PFSK-1 (cell line): ENCODE measurements around the gene FGFBP1.

Source experiments
- FOXP2 ChIP-seq: optimal IDR thresholded peaks from 2 replicates; pipeline ENCODE3; 2011; ENCODE audit warnings: borderline replicate concordance, control low read depth, inconsistent platforms; ENCODE audit not compliant: insufficient read depth; ENCODE audit errors: extremely low read length, extremely low read depth
- POLR2AphosphoS5 ChIP-seq: IDR thresholded peaks from 2 replicates; pipeline ENCODE4 v1.6.1; 2012; ENCODE audit warnings: low read depth, mild to moderate bottlenecking, control low read depth, low read length, moderate library complexity
- REST ChIP-seq, 2 experiments: IDR thresholded peaks; 2 replicates each; pipeline versions ENCODE4 v1.6.1 to v1.8.0; 2011 to 2012; ENCODE audit warnings: low read depth in 2 of 2, low read length in 2 of 2, control low read depth in 1 of 2, inconsistent platforms in 1 of 2, mild to moderate bottlenecking in 1 of 2, moderate library complexity in 1 of 2; ENCODE audit not compliant: insufficient read depth in 1 of 2
- SIN3A ChIP-seq: IDR thresholded peaks from 2 replicates; pipeline ENCODE4 v1.6.1; 2012; ENCODE audit warnings: mild to moderate bottlenecking, low read length, moderate library complexity, borderline replicate concordance; ENCODE audit not compliant: insufficient read depth
- TAF1 ChIP-seq: IDR thresholded peaks from 2 replicates; pipeline ENCODE4 v1.6.1; 2012; ENCODE audit warnings: low read length, control low read depth, borderline replicate concordance; ENCODE audit not compliant: insufficient read depth

Gene FGFBP1

GRCh38 chr4:15930314-15930713 lies 8.2 kb downstream of the FGFBP1 start:
- TF ChIP-seq SIN3A (no peak), TAF1 (no peak), FOXP2 (no peak), REST (IDR thresholded peaks at IDR 0.05; ENCODE audit: insufficient read depth in 1 of 2, low read depth in 2 of 2, low read length in 2 of 2) (no peak), POLR2AphosphoS5 (no peak)

GRCh38 chr4:15929540-15929939 lies 9.0 kb downstream of the FGFBP1 start:
- no peak for TF ChIP-seq TAF1
- no peak for TF ChIP-seq REST (IDR thresholded peaks at IDR 0.05; ENCODE audit: insufficient read depth in 1 of 2, low read depth in 2 of 2, low read length in 2 of 2)
- no peak for TF ChIP-seq SIN3A
- TF ChIP-seq FOXP2: no peak

GRCh38 chr4:15928883-15929282 lies 9.7 kb downstream of the FGFBP1 start:
- no peak for TF ChIP-seq POLR2AphosphoS5
- TF ChIP-seq REST (IDR thresholded peaks at IDR 0.05; ENCODE audit: insufficient read depth in 1 of 2, low read depth in 2 of 2, low read length in 2 of 2): no peak
- no peak for TF ChIP-seq SIN3A
- no peak for TF ChIP-seq TAF1
- TF ChIP-seq FOXP2: no peak

GRCh38 chr4:15926486-15926885 lies 12.1 kb downstream of the FGFBP1 start:
- TF ChIP-seq SIN3A (no peak), FOXP2 (no peak), TAF1 (no peak), REST (IDR thresholded peaks at IDR 0.05; ENCODE audit: insufficient read depth in 1 of 2, low read depth in 2 of 2, low read length in 2 of 2) (no peak), POLR2AphosphoS5 (no peak)

GRCh38 chr4:15925830-15926229 lies 12.7 kb downstream of the FGFBP1 start:
- no peak for TF ChIP-seq REST (IDR thresholded peaks at IDR 0.05; ENCODE audit: insufficient read depth in 1 of 2, low read depth in 2 of 2, low read length in 2 of 2)
